BE2C (cell line): ENCODE results near the gene BTBD2.

ENCODE experiments used
- DNase-seq: peaks from one replicate; pipeline ENCODE4 v3.0.0-alpha.2; 2020
- H3K27me3 ChIP-seq: fragments of 250-450 bp; sonication (Bioruptor Pico); 2 replicates; pipeline ENCODE4 v1.5.1; 2020; ENCODE audit warnings: mild to moderate bottlenecking
- H3K36me3 ChIP-seq: fragments of 250-450 bp; sonication (Bioruptor Pico); 2 replicates; pipeline ENCODE4 v1.5.1; 2020; ENCODE audit warnings: mild to moderate bottlenecking
- H3K4me1 ChIP-seq: fragments of 250-450 bp; sonication (Bioruptor Pico); 2 replicates; pipeline ENCODE4 v1.5.1; 2020
- H3K4me3 ChIP-seq: 2 replicates; pipeline ENCODE4 v1.5.1; 2011; ENCODE audit warnings: low read depth, low read length
- H3K9me3 ChIP-seq: fragments of 250-450 bp; sonication (Bioruptor Pico); 2 replicates; pipeline ENCODE4 v1.5.1; 2020
- CTCF ChIP-seq: IDR thresholded peaks from 2 replicates; pipeline ENCODE4 v1.5.1; 2012; ENCODE audit warnings: mild to moderate bottlenecking, low read depth, low read length

BTBD2 gene

GRCh38 chr19:2043961-2044708 is 28.6 kb upstream of the BTBD2 start:
- peaks cover 55% of the 10 kb centered on the region for H3K36me3 ChIP-seq

GRCh38 chr19:2043251-2043641 is 27.7 kb upstream of the BTBD2 start:
- no peak for DNase-seq
- H3K4me3 ChIP-seq, result no peak overlapping the region
- H3K27me3 ChIP-seq, result no peaks in the 10 kb centered on the region
- peaks cover 23% of the 10 kb centered on the region for H3K4me1 ChIP-seq
- H3K36me3 ChIP-seq, result peaks cover 55% of the 10 kb centered on the region
- no peaks in the 10 kb centered on the region for H3K9me3 ChIP-seq
- TF ChIP-seq CTCF, result no peak

More at GRCh38 chr19:2043961-2044708, 28.6 kb upstream of the BTBD2 start:
- TF ChIP-seq CTCF, result no peak
- no peak for DNase-seq
- Histone ChIP-seq H3K27me3 (no peaks in the 10 kb centered on the region), H3K9me3 (no peaks in the 10 kb centered on the region), H3K4me1 (peaks cover 25% of the 10 kb centered on the region), H3K4me3 (no peak overlapping the region)

GRCh38 chr19:2042485-2043250 is 27.2 kb upstream of the BTBD2 start:
- no peak for TF ChIP-seq CTCF

GRCh38 chr19:2041683-2042484 is 26.4 kb upstream of the BTBD2 start:
- Histone ChIP-seq H3K4me3 (peak overlapping the region; percentile 56), H3K9me3 (no peaks in the 10 kb centered on the region), H3K36me3 (peaks cover 53% of the 10 kb centered on the region), H3K27me3 (no peaks in the 10 kb centered on the region), H3K4me1 (peaks cover 23% of the 10 kb centered on the region)
- no peak for TF ChIP-seq CTCF
- peak; percentile 100 for DNase-seq

More at GRCh38 chr19:2042485-2043250, 27.2 kb upstream of the BTBD2 start:
- DNase-seq, result no peak
- Histone ChIP-seq H3K27me3 (no peaks in the 10 kb centered on the region), H3K4me1 (peaks cover 23% of the 10 kb centered on the region), H3K9me3 (no peaks in the 10 kb centered on the region), H3K4me3 (peak overlapping the region; percentile 52), H3K36me3 (peaks cover 56% of the 10 kb centered on the region)

- Histone ChIP-seq H3K4me3 (peak overlapping the region; percentile 56), H3K9me3 (no peaks in the 10 kb centered on the region), H3K27me3 (no peaks in the 10 kb centered on the region), H3K36me3 (peaks cover 53% of the 10 kb centered on the region), H3K4me1 (peaks cover 23% of the 10 kb centered on the region)
- TF ChIP-seq CTCF, result no peak
- DNase-seq, result no peak
These were observed 25.8 kb upstream of the BTBD2 start for GRCh38 chr19:2041433-2041682.
